ENCODE results near the gene TJAP1.

DNA sequence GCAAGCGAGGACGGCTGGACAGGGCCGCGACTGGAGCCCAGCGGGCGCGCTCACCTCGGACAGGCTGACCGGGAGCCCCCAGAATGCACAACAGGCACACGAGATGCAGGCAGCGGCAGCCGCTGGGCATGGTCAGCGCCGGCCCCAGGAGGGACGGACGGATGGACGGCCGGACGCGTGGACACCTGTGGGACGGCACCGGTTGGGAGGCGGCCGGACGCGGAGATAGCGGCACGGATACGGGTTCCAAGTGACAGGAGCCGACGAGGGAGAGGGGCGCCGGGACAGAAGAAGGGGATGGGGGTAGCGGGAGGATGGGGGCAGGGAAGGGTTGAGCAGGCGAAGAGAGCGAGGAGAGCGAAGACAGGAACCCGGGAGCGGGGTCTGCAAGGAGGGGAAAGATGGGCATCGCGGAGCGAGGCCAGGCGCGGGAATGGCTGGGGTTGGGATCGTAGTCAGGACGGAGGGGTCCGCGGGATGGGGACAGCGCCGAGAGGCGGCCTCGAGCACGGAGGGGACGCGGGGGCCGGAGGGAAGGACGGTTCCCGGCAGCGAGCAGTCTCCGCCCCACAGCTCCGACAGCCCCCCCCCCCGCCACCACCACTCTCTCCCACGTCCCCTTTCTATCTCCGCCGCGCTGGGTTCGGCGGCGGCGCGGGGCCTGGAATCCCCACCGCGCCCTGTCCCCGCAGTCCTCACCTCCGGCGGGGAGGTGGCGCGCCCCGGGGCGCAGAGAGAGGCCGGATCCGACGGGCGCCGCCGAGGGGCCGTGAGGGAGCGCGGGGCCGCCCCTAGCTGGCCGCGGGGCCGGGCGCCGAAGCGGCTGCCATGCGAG is 22.5 kb upstream of the TJAP1 start:
- TF ChIP-seq, protein P1, sequence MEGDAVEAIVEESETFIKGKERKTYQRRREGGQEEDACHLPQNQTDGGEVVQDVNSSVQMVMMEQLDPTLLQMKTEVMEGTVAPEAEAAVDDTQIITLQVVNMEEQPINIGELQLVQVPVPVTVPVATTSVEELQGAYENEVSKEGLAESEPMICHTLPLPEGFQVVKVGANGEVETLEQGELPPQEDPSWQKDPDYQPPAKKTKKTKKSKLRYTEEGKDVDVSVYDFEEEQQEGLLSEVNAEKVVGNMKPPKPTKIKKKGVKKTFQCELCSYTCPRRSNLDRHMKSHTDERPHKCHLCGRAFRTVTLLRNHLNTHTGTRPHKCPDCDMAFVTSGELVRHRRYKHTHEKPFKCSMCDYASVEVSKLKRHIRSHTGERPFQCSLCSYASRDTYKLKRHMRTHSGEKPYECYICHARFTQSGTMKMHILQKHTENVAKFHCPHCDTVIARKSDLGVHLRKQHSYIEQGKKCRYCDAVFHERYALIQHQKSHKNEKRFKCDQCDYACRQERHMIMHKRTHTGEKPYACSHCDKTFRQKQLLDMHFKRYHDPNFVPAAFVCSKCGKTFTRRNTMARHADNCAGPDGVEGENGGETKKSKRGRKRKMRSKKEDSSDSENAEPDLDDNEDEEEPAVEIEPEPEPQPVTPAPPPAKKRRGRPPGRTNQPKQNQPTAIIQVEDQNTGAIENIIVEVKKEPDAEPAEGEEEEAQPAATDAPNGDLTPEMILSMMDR (IDR thresholded peaks at IDR 0.05; ENCODE audit: poor library complexity), result no peak
- TF ChIP-seq EZH2 (IDR thresholded peaks at IDR 0.05; ENCODE audit: borderline replicate concordance) (no peak), EZH2phosphoT487 (IDR thresholded peaks at IDR 0.05; ENCODE audit: low read depth, severe bottlenecking, unreplicated experiment) (no peak)

All from hepatocyte (in vitro differentiated cells).